ENCODE results near the gene RSPRY1. TPM values are rescaled to one million over a fixed set of nuclear protein-coding genes. Genes with fewer than 3 reads are reported as not detected.

RSPRY1 gene
- polyA plus RNA-seq, 4 donors: 12.4 to 43.9 (median 17.2) TPM

DNA sequence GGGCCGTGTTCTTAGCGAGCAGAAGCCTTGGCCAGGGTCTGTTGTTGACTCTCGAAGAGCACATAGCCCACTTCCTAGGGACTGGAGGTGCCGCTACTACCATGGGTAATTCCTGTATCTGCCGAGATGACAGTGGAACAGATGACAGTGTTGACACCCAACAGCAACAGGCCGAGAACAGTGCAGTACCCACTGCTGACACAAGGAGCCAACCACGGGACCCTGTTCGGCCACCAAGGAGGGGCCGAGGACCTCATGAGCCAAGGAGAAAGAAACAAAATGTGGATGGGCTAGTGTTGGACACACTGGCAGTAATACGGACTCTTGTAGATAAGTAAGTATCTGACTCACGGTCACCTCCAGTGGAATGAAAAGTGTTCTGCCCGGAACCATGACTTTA lies 18.5 kb downstream of the RSPRY1 start:
- no peak overlapping the region for H3K4me3 ChIP-seq (ENCODE audit: low read depth in 1 of 3, low read length in 3 of 3)
- no peak overlapping the region for H3K27ac ChIP-seq (ENCODE audit: low read depth in 1 of 3, low read length in 2 of 3)
- FAIRE-seq (no peak), DNase-seq (no peak)
- H3K36me3 ChIP-seq (ENCODE audit: control insufficient read depth in 3 of 3, insufficient read depth in 2 of 3, low read depth in 1 of 3, low read length in 3 of 3): peaks cover 4 to 26% (median 13%) of the 10 kb centered on the region in 3 donors
- no peaks in the 10 kb centered on the region for H3K9me3 ChIP-seq (ENCODE audit: control insufficient read depth in 2 of 2, insufficient read depth in 1 of 2, low read depth in 1 of 2, low read length in 1 of 2)
- no peaks in the 10 kb centered on the region for H3K4me1 ChIP-seq (ENCODE audit: control insufficient read depth in 3 of 3, insufficient read depth in 2 of 3, low read depth in 1 of 3, low read length in 2 of 3)
- no peaks in the 10 kb centered on the region for H3K27me3 ChIP-seq (ENCODE audit: control insufficient read depth in 3 of 3, insufficient read depth in 3 of 3, low read length in 3 of 3)
- WGBS, 3 donors: 93 to 98% (median 94%) methylated on average over 12 of the region's 12 CpGs

DNA sequence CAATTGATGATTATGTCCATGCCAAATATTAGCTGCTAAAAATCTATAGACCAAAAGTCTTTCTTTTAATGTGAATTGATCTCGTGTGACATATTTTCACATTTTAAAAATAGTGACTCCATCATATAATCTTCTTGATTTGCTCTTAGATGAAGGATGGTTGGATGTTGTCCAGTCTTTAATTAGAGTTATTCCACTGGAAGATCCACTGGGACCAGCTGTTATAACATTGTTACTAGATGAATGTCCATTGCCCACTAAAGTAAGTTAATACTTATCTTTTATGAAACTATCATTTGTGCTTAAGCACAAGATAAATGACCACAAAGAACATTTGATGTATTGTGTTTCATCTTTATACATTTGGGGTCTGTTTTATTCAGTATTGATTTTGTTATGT lies 22.8 kb downstream of the RSPRY1 start:
- WGBS, 3 donors: 95 to 100% (median 97%) methylated on average over 1 of the region's 1 CpG
- FAIRE-seq: no peak

DNA sequence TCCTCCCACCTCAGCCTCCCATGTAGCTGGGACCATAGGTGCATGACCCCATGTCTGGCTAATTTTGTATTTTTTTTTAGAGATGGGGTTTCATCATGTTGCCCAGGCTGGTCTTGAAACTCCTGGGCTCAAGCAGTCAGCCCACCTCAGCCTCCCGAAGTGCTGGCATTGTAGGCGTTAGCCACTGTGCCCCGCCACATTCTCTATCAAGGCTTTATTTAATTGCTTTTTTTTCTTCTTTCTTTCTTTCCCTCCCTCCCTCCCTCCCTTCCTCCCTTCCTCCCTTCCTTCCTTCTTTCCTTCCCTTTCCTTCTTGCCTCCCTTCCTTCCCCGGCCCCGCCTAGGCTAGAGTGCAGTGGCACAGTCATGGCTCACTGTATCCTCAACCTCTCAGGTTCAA lies 23.7 kb downstream of the RSPRY1 start:
- H3K4me1 ChIP-seq (ENCODE audit: control insufficient read depth in 3 of 3, insufficient read depth in 2 of 3, low read depth in 1 of 3, low read length in 2 of 3): no peaks in the 10 kb centered on the region
- H3K9me3 ChIP-seq (ENCODE audit: control insufficient read depth in 2 of 2, insufficient read depth in 1 of 2, low read depth in 1 of 2, low read length in 1 of 2): no peaks in the 10 kb centered on the region
- no peak overlapping the region for H3K27ac ChIP-seq (ENCODE audit: low read depth in 1 of 3, low read length in 2 of 3)
- peaks cover 15 to 61% (median 19%) of the 10 kb centered on the region in 3 donors for H3K36me3 ChIP-seq (ENCODE audit: control insufficient read depth in 3 of 3, insufficient read depth in 2 of 3, low read depth in 1 of 3, low read length in 3 of 3)
- no peaks in the 10 kb centered on the region for H3K27me3 ChIP-seq (ENCODE audit: control insufficient read depth in 3 of 3, insufficient read depth in 3 of 3, low read length in 3 of 3)
- WGBS, 3 donors: 98% methylated on average over 5 of the region's 5 CpGs
- DNase-seq: no peak
- FAIRE-seq: no peak
- no peak overlapping the region for H3K4me3 ChIP-seq (ENCODE audit: low read depth in 1 of 3, low read length in 3 of 3)

More for the DNA sequence above, 22.8 kb downstream of the RSPRY1 start:
- H3K4me3 ChIP-seq (ENCODE audit: low read depth in 1 of 3, low read length in 3 of 3): no peak overlapping the region
- no peaks in the 10 kb centered on the region for H3K9me3 ChIP-seq (ENCODE audit: control insufficient read depth in 2 of 2, insufficient read depth in 1 of 2, low read depth in 1 of 2, low read length in 1 of 2)
- peaks cover 13 to 57% (median 13%) of the 10 kb centered on the region in 3 donors for H3K36me3 ChIP-seq (ENCODE audit: control insufficient read depth in 3 of 3, insufficient read depth in 2 of 3, low read depth in 1 of 3, low read length in 3 of 3)
- no peak for DNase-seq
- no peaks in the 10 kb centered on the region for H3K27me3 ChIP-seq (ENCODE audit: control insufficient read depth in 3 of 3, insufficient read depth in 3 of 3, low read length in 3 of 3)
- H3K27ac ChIP-seq (ENCODE audit: low read depth in 1 of 3, low read length in 2 of 3): no peak overlapping the region
- H3K4me1 ChIP-seq (ENCODE audit: control insufficient read depth in 3 of 3, insufficient read depth in 2 of 3, low read depth in 1 of 3, low read length in 2 of 3): no peaks in the 10 kb centered on the region

DNA sequence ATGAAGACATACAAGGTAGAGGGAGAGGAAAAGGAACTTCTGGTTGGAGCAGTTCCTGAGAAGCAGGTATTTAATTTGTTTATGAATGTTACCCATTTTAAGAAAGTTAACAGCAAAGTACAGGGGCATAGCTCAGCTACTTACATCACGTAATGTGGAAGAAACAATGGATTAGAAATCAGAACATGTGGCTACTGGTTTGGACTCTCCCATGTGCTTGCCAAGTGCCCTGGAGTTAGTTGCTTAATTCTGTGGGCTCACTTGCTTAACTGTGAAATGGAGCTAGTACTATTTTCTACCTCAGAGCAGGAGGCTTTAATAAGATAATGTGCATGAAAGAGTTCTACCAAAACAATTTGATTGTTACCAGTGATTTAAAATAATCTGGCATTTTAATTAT lies 27.3 kb downstream of the RSPRY1 start:
- DNase-seq (no peak), FAIRE-seq (no peak)
- H3K27me3 ChIP-seq (ENCODE audit: control insufficient read depth in 3 of 3, insufficient read depth in 3 of 3, low read length in 3 of 3): no peaks in the 10 kb centered on the region
- no peak overlapping the region for H3K4me3 ChIP-seq (ENCODE audit: low read depth in 1 of 3, low read length in 3 of 3)
- H3K27ac ChIP-seq (ENCODE audit: low read depth in 1 of 3, low read length in 2 of 3): no peak overlapping the region
- H3K4me1 ChIP-seq (ENCODE audit: control insufficient read depth in 3 of 3, insufficient read depth in 2 of 3, low read depth in 1 of 3, low read length in 2 of 3): no peaks in the 10 kb centered on the region
- peaks cover 31 to 57% (median 32%) of the 10 kb centered on the region in 3 donors for H3K36me3 ChIP-seq (ENCODE audit: control insufficient read depth in 3 of 3, insufficient read depth in 2 of 3, low read depth in 1 of 3, low read length in 3 of 3)
- WGBS, 3 donors: 96 to 99% (median 97%) methylated on average over 1 of the region's 1 CpG
- peaks cover 0 to 13% of the 10 kb centered on the region in 2 donors for H3K9me3 ChIP-seq (ENCODE audit: control insufficient read depth in 2 of 2, insufficient read depth in 1 of 2, low read depth in 1 of 2, low read length in 1 of 2)

DNA sequence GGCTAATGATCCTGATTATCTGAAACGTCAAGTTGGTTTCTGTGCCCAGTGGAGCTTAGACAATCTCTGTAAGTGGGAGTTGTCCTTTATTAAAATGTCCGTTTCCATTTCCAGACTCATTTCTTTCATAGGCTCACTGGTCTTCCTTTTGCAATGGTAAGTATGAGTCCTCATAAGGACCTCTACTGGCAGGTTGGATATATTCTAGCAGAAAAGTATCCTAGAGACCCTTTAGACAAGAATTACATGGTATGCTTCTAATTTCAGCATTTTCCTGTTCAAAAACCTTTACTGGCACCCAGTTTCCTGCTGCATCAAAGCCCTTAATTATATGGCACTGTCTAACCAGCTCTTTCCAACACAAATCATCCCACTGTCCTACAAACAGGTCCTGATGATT lies 30.8 kb downstream of the RSPRY1 start:
- no peak for DNase-seq
- Histone ChIP-seq H3K4me3 (ENCODE audit: low read depth in 1 of 3, low read length in 3 of 3) (peak overlapping the region in 1 of 3 donors; percentile 7), H3K4me1 (ENCODE audit: control insufficient read depth in 3 of 3, insufficient read depth in 2 of 3, low read depth in 1 of 3, low read length in 2 of 3) (no peaks in the 10 kb centered on the region), H3K36me3 (ENCODE audit: control insufficient read depth in 3 of 3, insufficient read depth in 2 of 3, low read depth in 1 of 3, low read length in 3 of 3) (peaks cover 27 to 47% (median 32%) of the 10 kb centered on the region in 3 donors), H3K9me3 (ENCODE audit: control insufficient read depth in 2 of 2, insufficient read depth in 1 of 2, low read depth in 1 of 2, low read length in 1 of 2) (peaks cover 0 to 13% of the 10 kb centered on the region in 2 donors), H3K27ac (ENCODE audit: low read depth in 1 of 3, low read length in 2 of 3) (no peak overlapping the region), H3K27me3 (ENCODE audit: control insufficient read depth in 3 of 3, insufficient read depth in 3 of 3, low read length in 3 of 3) (no peaks in the 10 kb centered on the region)
- 85 to 98% (median 93%) methylated on average over 2 of the region's 2 CpGs for WGBS, 3 donors
- no peak for FAIRE-seq

DNA sequence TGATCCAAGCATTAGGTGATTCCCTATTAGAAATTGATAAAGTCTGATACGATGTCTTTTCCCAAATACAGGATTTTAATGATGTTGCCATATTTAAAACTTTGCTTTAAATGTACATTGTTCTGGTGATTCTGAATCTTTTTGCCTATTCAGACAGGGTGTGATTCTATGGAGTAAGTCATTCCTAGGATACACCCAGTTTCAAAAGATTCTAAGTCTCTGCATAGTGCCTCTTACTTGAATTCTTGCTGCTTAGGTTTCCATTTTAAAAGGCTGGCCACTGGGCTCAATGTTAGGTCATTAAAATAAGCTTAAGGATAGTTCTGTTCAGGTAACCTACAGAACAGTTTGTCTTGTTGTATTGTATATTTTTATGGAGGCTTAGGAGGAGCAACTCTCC lies 36.9 kb downstream of the RSPRY1 start:
- no peaks in the 10 kb centered on the region for H3K27me3 ChIP-seq (ENCODE audit: control insufficient read depth in 3 of 3, insufficient read depth in 3 of 3, low read length in 3 of 3)
- H3K9me3 ChIP-seq (ENCODE audit: control insufficient read depth in 2 of 2, insufficient read depth in 1 of 2, low read depth in 1 of 2, low read length in 1 of 2): no peaks in the 10 kb centered on the region
- H3K36me3 ChIP-seq (ENCODE audit: control insufficient read depth in 3 of 3, insufficient read depth in 2 of 3, low read depth in 1 of 3, low read length in 3 of 3): peaks cover 10 to 35% (median 28%) of the 10 kb centered on the region in 3 donors
- no peak for FAIRE-seq
- no peak overlapping the region for H3K27ac ChIP-seq (ENCODE audit: low read depth in 1 of 3, low read length in 2 of 3)
- WGBS, 3 donors: 91 to 100% (median 97%) methylated on average over 1 of the region's 1 CpG
- DNase-seq: no peak
- H3K4me1 ChIP-seq (ENCODE audit: control insufficient read depth in 3 of 3, insufficient read depth in 2 of 3, low read depth in 1 of 3, low read length in 2 of 3): no peaks in the 10 kb centered on the region
- H3K4me3 ChIP-seq (ENCODE audit: low read depth in 1 of 3, low read length in 3 of 3): no peak overlapping the region

DNA sequence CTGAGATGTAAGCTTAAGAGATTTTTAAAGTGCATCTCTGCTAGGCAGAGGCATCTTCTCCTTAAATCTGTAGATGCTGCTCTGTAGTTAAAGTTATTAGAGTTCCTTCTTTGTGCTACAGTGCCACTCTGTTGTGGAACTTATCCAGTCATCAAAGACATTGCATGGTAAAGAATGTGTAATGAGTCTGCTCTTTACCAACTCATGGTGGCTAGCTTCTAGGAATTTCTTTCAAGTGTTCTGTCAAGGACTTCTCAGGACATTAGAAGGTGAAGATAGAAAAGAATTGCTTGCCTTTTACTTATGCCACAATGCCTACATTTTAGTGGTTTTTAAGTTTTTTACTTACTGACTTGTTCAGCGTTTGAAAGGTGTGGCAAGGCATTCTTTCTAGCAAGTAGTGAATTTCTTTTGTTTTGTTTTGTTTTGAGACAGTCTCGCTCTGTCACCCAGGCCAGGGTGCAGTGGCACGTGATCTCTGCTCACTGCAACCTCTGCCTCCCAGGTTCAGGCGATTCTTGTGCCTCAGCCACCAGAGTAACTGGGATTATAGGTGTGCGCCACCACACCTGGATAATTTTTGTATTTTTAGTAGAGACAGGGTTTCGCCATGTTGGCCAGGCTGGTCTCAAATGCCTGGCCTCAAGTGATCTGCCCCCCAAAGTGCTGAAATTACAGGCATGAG lies 38.7 kb downstream of the RSPRY1 start:
- Histone ChIP-seq H3K4me3 (ENCODE audit: low read depth in 1 of 3, low read length in 3 of 3) (no peak overlapping the region), H3K36me3 (ENCODE audit: control insufficient read depth in 3 of 3, insufficient read depth in 2 of 3, low read depth in 1 of 3, low read length in 3 of 3) (peaks cover 11 to 39% (median 36%) of the 10 kb centered on the region in 3 donors), H3K27ac (ENCODE audit: low read depth in 1 of 3, low read length in 2 of 3) (no peak overlapping the region), H3K9me3 (ENCODE audit: control insufficient read depth in 2 of 2, insufficient read depth in 1 of 2, low read depth in 1 of 2, low read length in 1 of 2) (no peaks in the 10 kb centered on the region), H3K27me3 (ENCODE audit: control insufficient read depth in 3 of 3, insufficient read depth in 3 of 3, low read length in 3 of 3) (no peaks in the 10 kb centered on the region), H3K4me1 (ENCODE audit: control insufficient read depth in 3 of 3, insufficient read depth in 2 of 3, low read depth in 1 of 3, low read length in 2 of 3) (no peaks in the 10 kb centered on the region)
- FAIRE-seq (no peak), DNase-seq (no peak)
- WGBS, 3 donors: 93 to 96% (median 96%) methylated on average over 6 of the region's 6 CpGs

DNA sequence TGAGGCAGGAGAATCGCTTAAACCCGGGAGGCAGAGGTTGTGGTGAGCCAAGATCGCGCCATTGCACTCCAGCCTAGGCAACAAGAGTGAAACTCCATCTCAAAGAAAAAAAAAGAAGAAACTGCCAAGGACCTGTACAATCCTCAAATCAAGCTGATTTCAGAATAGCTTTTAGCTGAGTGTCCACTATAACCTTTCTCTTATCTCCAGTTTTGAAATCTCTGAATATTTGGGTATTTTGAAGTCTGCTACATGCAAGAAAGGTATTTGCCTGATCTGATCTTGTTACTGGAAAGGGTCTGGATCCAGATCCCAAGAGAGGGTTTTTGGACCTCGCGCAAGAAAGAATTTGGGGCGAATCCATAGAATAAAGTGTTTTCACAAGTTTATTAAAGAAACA lies 39.8 kb downstream of the RSPRY1 start:
- Histone ChIP-seq H3K27ac (ENCODE audit: low read depth in 1 of 3, low read length in 2 of 3) (no peak overlapping the region), H3K27me3 (ENCODE audit: control insufficient read depth in 3 of 3, insufficient read depth in 3 of 3, low read length in 3 of 3) (no peaks in the 10 kb centered on the region), H3K9me3 (ENCODE audit: control insufficient read depth in 2 of 2, insufficient read depth in 1 of 2, low read depth in 1 of 2, low read length in 1 of 2) (no peaks in the 10 kb centered on the region), H3K4me3 (ENCODE audit: low read depth in 1 of 3, low read length in 3 of 3) (no peak overlapping the region), H3K36me3 (ENCODE audit: control insufficient read depth in 3 of 3, insufficient read depth in 2 of 3, low read depth in 1 of 3, low read length in 3 of 3) (peaks cover 11 to 43% (median 36%) of the 10 kb centered on the region in 3 donors), H3K4me1 (ENCODE audit: control insufficient read depth in 3 of 3, insufficient read depth in 2 of 3, low read depth in 1 of 3, low read length in 2 of 3) (no peaks in the 10 kb centered on the region)
- FAIRE-seq (no peak), DNase-seq (no peak)
- 96 to 98% (median 97%) methylated on average over 7 of the region's 7 CpGs for WGBS, 3 donors
